GM10248 (cell line): ENCODE data around the gene ABCC12.

Experiments
- CTCF ChIA-PET: fragments of 300-600 bp; sonication (Branson Sonifier 250); formaldehyde crosslinking; extraction: SDS; loops from one replicate; lab custom pipeline; 2021; ENCODE audit warnings: antibody characterized with exemption; lab: Yijun Ruan, JAX
- POLR2A ChIA-PET: fragments of 350-650 bp; sonication (Branson Sonifier 250); formaldehyde crosslinking; extraction: SDS; loops from one replicate; lab custom pipeline; 2020; ENCODE audit warnings: antibody characterized with exemption; lab: Yijun Ruan, JAX
- DNase-seq: peaks from one replicate; pipeline ENCODE4 v3.0.0; 2012; ENCODE audit errors: extremely low spot score
- TF ChIP-seq, protein P1 (sequence below): IDR thresholded peaks from 2 replicates; pipeline ENCODE4 v1.5.1; 2012; ENCODE audit warnings: mild to moderate bottlenecking, low read depth; ENCODE audit errors: extremely low read depth, missing control alignments, control extremely low read depth

ABCC12 gene

DNA sequence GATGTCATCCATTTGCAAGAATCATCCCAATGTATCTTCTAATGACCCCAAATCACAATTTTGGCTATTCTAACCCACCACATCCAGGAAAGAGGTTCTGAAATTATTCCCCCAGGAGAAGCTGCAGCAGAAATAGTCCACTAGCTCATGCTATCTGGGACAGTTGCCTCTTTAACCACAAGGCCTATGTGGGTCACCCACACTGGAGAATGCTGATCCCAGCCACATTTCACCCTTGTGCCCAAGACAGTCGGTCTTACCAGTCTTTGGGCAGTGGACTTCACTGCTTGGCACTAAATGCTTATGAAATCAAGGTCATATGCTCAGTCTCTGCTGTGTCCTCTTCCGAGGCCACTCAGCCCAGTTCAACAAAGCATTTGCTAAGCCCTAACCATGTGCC is 27.0 kb downstream of the ABCC12 start:
- ChIA-PET CTCF (interaction anchor here (1.0 to 1.6 kb wide), 4 partner anchors 12 to 987 kb away, joined by 3 to 5 read pairs (median 4); no protein-coding TSS in a partner anchor), POLR2A (no interaction called here)
- TF ChIP-seq, protein P1, sequence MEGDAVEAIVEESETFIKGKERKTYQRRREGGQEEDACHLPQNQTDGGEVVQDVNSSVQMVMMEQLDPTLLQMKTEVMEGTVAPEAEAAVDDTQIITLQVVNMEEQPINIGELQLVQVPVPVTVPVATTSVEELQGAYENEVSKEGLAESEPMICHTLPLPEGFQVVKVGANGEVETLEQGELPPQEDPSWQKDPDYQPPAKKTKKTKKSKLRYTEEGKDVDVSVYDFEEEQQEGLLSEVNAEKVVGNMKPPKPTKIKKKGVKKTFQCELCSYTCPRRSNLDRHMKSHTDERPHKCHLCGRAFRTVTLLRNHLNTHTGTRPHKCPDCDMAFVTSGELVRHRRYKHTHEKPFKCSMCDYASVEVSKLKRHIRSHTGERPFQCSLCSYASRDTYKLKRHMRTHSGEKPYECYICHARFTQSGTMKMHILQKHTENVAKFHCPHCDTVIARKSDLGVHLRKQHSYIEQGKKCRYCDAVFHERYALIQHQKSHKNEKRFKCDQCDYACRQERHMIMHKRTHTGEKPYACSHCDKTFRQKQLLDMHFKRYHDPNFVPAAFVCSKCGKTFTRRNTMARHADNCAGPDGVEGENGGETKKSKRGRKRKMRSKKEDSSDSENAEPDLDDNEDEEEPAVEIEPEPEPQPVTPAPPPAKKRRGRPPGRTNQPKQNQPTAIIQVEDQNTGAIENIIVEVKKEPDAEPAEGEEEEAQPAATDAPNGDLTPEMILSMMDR = no peak
- no peak for DNase-seq

DNA sequence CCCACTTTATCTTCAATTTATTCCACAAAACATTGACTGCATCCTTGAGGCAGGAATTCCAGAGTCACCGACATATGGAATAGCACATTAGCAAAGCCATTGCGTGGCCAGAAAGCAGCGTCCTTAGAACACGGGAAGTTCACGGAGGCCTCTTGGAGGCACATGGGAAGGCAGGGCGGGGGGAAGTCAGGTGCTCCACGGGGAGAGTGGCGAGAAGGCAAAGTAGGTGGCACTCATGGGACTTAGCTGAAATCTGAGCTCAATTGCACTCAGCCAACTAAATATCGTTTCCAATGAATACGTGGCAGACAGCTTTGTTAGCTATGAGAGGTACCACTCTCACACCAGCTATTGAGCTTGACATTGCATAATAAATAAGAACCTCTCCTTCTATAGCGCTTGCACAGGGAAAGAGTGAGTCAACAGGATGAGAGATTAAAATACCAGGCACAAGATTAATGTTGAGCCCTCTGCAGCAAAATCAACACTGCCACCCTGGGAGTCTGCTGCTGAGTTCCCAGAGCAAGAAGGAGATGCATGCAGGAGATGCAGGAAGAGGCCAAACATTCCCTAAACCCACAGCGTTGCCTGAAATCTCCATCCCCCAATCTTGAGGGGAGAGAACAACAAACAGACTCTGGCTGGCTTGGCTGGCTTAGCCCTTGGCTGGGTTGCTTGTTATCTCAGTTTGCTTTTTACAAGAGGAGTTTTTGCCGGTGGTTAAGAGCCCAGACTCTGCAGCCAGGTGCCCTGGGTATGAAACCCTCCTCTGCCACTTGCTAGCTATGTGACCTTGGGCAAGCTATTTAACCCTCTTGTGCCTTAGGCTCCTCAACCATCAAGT is 28.8 kb downstream of the ABCC12 start:
- DNase-seq = no peak
- ChIA-PET POLR2A (no interaction called here), CTCF (interaction anchor here (1.0 to 1.6 kb wide), 8 partner anchors 12 to 982 kb away, joined by 3 to 6 read pairs (median 4); no protein-coding TSS in a partner anchor)
- TF ChIP-seq, protein P1 = no peak

DNA sequence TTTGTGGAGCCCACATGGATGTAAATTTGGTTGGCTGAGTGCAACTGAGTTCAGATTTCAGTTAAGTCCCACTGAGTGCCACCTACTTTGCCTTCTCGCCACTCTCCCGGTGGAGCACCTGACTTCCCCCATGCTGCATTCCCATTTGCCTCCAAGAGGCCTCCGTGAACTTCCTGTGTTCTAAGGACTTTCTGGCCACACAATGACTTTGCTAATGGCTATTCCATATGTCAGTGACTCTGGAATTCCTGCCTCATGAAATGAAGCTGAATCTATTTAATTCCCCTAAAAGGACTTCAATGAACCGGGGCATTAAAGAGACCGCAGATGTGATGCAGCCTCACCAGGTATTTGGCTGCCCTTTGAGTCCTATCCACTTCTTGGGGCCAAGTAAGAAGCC is 29.9 kb downstream of the ABCC12 start:
- ChIA-PET CTCF (interaction anchor here (1.0 to 1.6 kb wide), 6 partner anchors 13 to 981 kb away, joined by 3 to 6 read pairs (median 4); no protein-coding TSS in a partner anchor), POLR2A (no interaction called here)
- DNase-seq = no peak
- TF ChIP-seq, protein P1 = no peak

DNA sequence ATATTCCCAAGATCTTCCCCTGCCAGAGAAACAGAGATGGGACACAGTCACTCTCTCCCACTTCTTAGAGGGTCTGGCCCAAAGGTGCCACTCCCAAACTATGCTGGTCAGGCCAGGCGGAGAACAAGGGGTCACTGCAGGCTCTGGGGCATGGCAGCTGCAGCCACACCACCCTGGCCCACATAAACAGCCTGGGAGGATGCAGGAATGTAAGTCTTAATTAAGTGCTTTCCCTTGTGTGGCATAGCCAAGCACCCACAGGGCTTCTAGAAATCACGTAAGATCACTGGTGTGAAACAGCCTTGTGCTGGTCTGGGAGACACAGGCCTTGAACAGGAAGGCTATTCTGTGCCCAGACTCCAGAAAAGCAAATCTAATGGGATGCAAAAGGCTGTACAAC is 31.5 kb downstream of the ABCC12 start:
- TF ChIP-seq, protein P1 = no peak
- CTCF ChIA-PET = interaction anchor here (1.1 to 1.8 kb wide), 6 partner anchors 8 to 983 kb away, joined by 3 to 10 read pairs (median 4); no protein-coding TSS in a partner anchor
- POLR2A ChIA-PET = no interaction called here
- DNase-seq = no peak

DNA sequence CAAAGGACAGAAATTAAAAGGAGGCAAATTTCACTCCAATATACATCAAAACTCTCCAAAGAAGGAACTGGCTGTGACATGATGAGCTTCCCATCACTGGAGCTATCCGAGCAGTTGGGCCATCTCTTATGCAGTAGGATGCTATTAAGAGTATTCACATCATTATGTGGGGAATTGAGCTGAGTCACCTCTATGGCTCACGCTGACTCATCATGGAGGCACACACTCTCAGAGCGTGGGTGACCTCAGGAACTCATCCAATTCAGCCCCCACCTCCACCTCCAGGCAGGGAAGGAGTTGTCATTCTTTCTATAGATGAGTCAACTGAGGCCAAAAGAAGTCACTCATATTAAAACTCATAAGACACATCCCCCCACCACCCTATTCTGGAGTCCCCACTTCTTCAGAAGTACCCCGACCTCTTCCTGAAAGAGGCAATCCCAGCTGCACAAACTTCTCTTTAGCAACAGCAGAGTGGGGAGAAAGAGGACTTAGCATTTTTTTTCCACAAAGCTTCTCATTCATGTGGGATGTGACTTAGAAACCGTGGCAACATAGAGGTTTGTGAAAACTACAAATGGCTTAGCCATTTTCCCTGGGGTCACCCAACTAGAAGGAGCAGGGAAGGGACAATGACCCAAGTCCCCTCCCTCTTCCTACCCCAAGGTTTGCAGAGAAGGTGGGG is 32.5 kb downstream of the ABCC12 start:
- DNase-seq = peak; percentile 59
- TF ChIP-seq, protein P1 = no peak
- ChIA-PET CTCF (interaction anchor here (1.0 to 1.8 kb wide), 8 partner anchors 9 to 982 kb away, joined by 3 to 10 read pairs (median 4); no protein-coding TSS in a partner anchor), POLR2A (interaction anchor here (0.6 kb wide), 1 partner anchor 44 kb away, joined by 3 read pairs; no protein-coding TSS in a partner anchor)

DNA sequence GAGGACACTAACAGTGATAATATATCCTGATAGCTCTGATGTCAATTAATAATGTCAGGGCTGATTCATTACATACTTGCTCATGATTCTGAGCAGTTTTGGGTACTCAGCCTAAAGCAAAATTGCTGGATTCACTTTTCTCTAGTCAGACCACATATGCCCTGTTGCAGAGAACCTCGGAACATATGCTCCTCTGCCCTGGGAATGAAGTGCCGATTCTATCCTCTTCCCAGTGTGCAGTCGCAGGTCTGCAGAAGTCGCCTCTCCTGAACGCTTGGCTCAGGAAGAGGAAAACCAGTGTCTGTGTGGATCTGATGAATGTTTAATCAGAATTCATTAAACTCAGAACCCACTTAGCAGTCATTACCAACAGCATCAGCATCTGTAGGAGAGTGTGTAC is 34.5 kb downstream of the ABCC12 start:
- ChIA-PET POLR2A (no interaction called here), CTCF (interaction anchor here (1.5 to 2.7 kb wide), 2 partner anchors 24 to 44 kb away, joined by 4 to 7 read pairs; no protein-coding TSS in a partner anchor)
- DNase-seq = no peak
- TF ChIP-seq, protein P1 = no peak
